Measurements from ENCODE around the gene NAA80.
"Not testable (repeated sequence)": the region's sequence is repeated elsewhere in the genome, so short reads cannot be mapped to it uniquely, and the experiment has no call there.

The NAA80 gene

GRCh38 chr3:50274371-50275104 lies 24.7 kb downstream of the NAA80 start:
- peak; percentile 50 for TF ChIP-seq CTCF (IDR thresholded peaks at IDR 0.05; ENCODE audit: borderline replicate concordance, control extremely low read depth, extremely low read depth, insufficient read depth, missing control alignments)
- in situ Hi-C loops (cut with MboI; ENCODE audit: low sequenced_read_pairs, unreplicated experiment), result loop anchor here (5.0 kb wide), 1 partner anchor 82 kb away; the partner anchor contains the start of gene GNAT1
- peak; percentile 83 for DNase-seq (ENCODE audit: low spot score)

GRCh38 chr3:50273689-50274065 lies 25.5 kb downstream of the NAA80 start:
- DNase-seq (ENCODE audit: low spot score), result no peak
- in situ Hi-C loops (cut with MboI; ENCODE audit: low sequenced_read_pairs, unreplicated experiment), result loop anchor here (5.0 kb wide), 1 partner anchor 81 kb away; the partner anchor contains the start of gene GNAT1
- TF ChIP-seq CTCF (IDR thresholded peaks at IDR 0.05; ENCODE audit: borderline replicate concordance, control extremely low read depth, extremely low read depth, insufficient read depth, missing control alignments), result no peak

- peak; percentile 98 for DNase-seq (ENCODE audit: low spot score)
- in situ Hi-C loops (cut with MboI; ENCODE audit: low sequenced_read_pairs, unreplicated experiment), result loop anchor here (5.0 kb wide), 1 partner anchor 81 kb away; the partner anchor contains the start of gene GNAT1
- peak; percentile 99 for TF ChIP-seq CTCF (IDR thresholded peaks at IDR 0.05; ENCODE audit: borderline replicate concordance, control extremely low read depth, extremely low read depth, insufficient read depth, missing control alignments)
These were observed 26.1 kb downstream of the NAA80 start for GRCh38 chr3:50272911-50273688.

GRCh38 chr3:50272538-50272910 lies 26.7 kb downstream of the NAA80 start:
- not testable (repeated sequence) for DNase-seq (ENCODE audit: low spot score)
- in situ Hi-C loops (cut with MboI; ENCODE audit: low sequenced_read_pairs, unreplicated experiment), result loop anchor here (5.0 kb wide), 1 partner anchor 80 kb away; the partner anchor contains the start of gene GNAT1

GRCh38 chr3:50271314-50271936 lies 27.8 kb downstream of the NAA80 start:
- no peak for TF ChIP-seq CTCF (IDR thresholded peaks at IDR 0.05; ENCODE audit: borderline replicate concordance, control extremely low read depth, extremely low read depth, insufficient read depth, missing control alignments)
- in situ Hi-C loops (cut with MboI; ENCODE audit: low sequenced_read_pairs, unreplicated experiment), result loop anchor here (5.0 kb wide), 1 partner anchor 79 kb away; the partner anchor contains the start of gene GNAT1
- DNase-seq (ENCODE audit: low spot score), result no peak

GRCh38 chr3:50270422-50271224 lies 28.6 kb downstream of the NAA80 start:
- no peak for DNase-seq (ENCODE audit: low spot score)
- in situ Hi-C loops (cut with MboI; ENCODE audit: low sequenced_read_pairs, unreplicated experiment), result loop anchor here (5.0 kb wide), 1 partner anchor 78 kb away; the partner anchor contains the start of gene GNAT1
- no peak for TF ChIP-seq CTCF (IDR thresholded peaks at IDR 0.05; ENCODE audit: borderline replicate concordance, control extremely low read depth, extremely low read depth, insufficient read depth, missing control alignments)

All from GM13976 (cell line).